ENCODE results near the gene PLEKHO2. TPM values are rescaled to one million over a fixed set of nuclear protein-coding genes. Genes with fewer than 3 reads are reported as not detected.

The PLEKHO2 gene
- total and polyA plus RNA-seq, 2 of the 8 experiments (the other 6 are each of a cell fraction or from before 2014, with no cell fraction given) = 16.9 to 20.1 TPM

GRCh38 chr15:64847876-64848716, 6.4 kb downstream of the PLEKHO2 start:
- peaks cover 11 to 31% of the 10 kb centered on the region in 2 experiments for H4K20me1 ChIP-seq (replicated peaks in 1 of 2; ENCODE audit: control insufficient read depth in 1 of 2, insufficient read depth in 2 of 2, low read length in 2 of 2)
- CTCF ChIA-PET (ENCODE audit: partially characterized antibody) = interaction anchor here (0.6 to 1.6 kb wide), 2 partner anchors 56 to 57 kb away, joined by 4 read pairs; no protein-coding TSS in a partner anchor
- TF ChIP-seq JUND (IDR thresholded peaks at IDR 0.05; ENCODE audit: low read length) (no peak), ZNF274 (IDR thresholded peaks at IDR 0.05; ENCODE audit: borderline replicate concordance, extremely low read depth, low read length) (no peak), EZH2 (IDR thresholded peaks at IDR 0.05; ENCODE audit: low read depth, low read length, severe bottlenecking) (no peak), RNF2 (IDR thresholded peaks at IDR 0.05; ENCODE audit: borderline replicate concordance, low read depth, low read length, missing control alignments, poor library complexity, severe bottlenecking) (no peak), SP1 (IDR thresholded peaks at IDR 0.05; ENCODE audit: low read depth, low read length) (no peak), BACH1 (IDR thresholded peaks at IDR 0.05; ENCODE audit: low read length) (no peak), RFX5 (IDR thresholded peaks at IDR 0.05; ENCODE audit: borderline replicate concordance, low read depth, low read length) (no peak), KDM1A (IDR thresholded peaks at IDR 0.05; ENCODE audit: borderline replicate concordance, low read length) (no peak), SIRT6 (IDR thresholded peaks at IDR 0.05; ENCODE audit: low read length) (no peak), CBX5 (IDR thresholded peaks at IDR 0.05; ENCODE audit: low read depth, low read length) (no peak), TAF7 (optimal IDR thresholded peaks at IDR 0.05; ENCODE audit: borderline replicate concordance, low read depth, low read length) (no peak), NRF1 (IDR thresholded peaks at IDR 0.05; ENCODE audit: low read depth, low read length) (no peak)

More at GRCh38 chr15:64847876-64848716, 6.4 kb downstream of the PLEKHO2 start:
- H2BK15ac ChIP-seq (ENCODE audit: low read length) = no peak overlapping the region
- H3K79me2 ChIP-seq (ENCODE audit: control insufficient read depth in 1 of 2, insufficient read depth in 2 of 2, low read length in 2 of 2) = peaks cover 4 to 69% of the 10 kb centered on the region in 2 experiments
- no peak overlapping the region for H3K23ac ChIP-seq (ENCODE audit: insufficient read length)
- peaks cover 18 to 33% (median 26%) of the 10 kb centered on the region in 4 experiments for H3K4me1 ChIP-seq (replicated peaks in 1 of 4; ENCODE audit: control insufficient read depth in 3 of 4, insufficient read depth in 4 of 4, low read length in 3 of 4)
- H2BK5ac ChIP-seq (ENCODE audit: low read depth, low read length) = no peak overlapping the region
- H3K9me3 ChIP-seq (ENCODE audit: insufficient read depth in 2 of 2, low read depth in 1 of 2, low read length in 1 of 2) = no peaks in the 10 kb centered on the region
- no peak overlapping the region for H3K56ac ChIP-seq (replicated peaks; ENCODE audit: insufficient read length, low read depth, low read length)
- H2BK120ac ChIP-seq (replicated peaks; ENCODE audit: low read depth, low read length) = no peak overlapping the region
- H3K23me2 ChIP-seq (ENCODE audit: low read depth, low read length) = no peaks in the 10 kb centered on the region
- no peaks in the 10 kb centered on the region for H3K27me3 ChIP-seq (replicated peaks in 1 of 4; ENCODE audit: control insufficient read depth in 3 of 4, extremely low read depth in 1 of 4, insufficient read depth in 3 of 4, low read length in 3 of 4)
- no peak overlapping the region; the same call in 1 of the 2 replicates for H4K8ac ChIP-seq (ENCODE audit: extremely low read depth, insufficient read depth, low read length)
- H3K9ac ChIP-seq (replicated peaks in 1 of 4; ENCODE audit: extremely low read depth in 1 of 4, low read depth in 3 of 4, low read length in 3 of 4) = no peak overlapping the region
- H3K4me2 ChIP-seq (ENCODE audit: insufficient read depth in 1 of 2, low read depth in 2 of 2, low read length in 2 of 2) = no peak overlapping the region
- DNase-seq (ENCODE audit: low read depth in 1 of 2, low spot score in 2 of 2) = no peak
- H4K5ac ChIP-seq (ENCODE audit: insufficient read length, low read depth, low read length) = no peak overlapping the region
- H3K4ac ChIP-seq (replicated peaks; ENCODE audit: insufficient read length, low read depth, low read length) = no peak overlapping the region
- no peak overlapping the region for H2BK20ac ChIP-seq (ENCODE audit: low read length)
- H3K27ac ChIP-seq (ENCODE audit: low read depth, low read length) = peak overlapping the region; percentile 19; the same call in 1 of the 2 replicates
- POLR2A ChIA-PET (ENCODE audit: partially characterized antibody) = interaction anchor here (0.6 to 3.3 kb wide), 11 partner anchors 10 to 147 kb away, joined by 3 to 8 read pairs (median 3); no protein-coding TSS in a partner anchor
- no peak for FAIRE-seq
- WGBS, 2 experiments (ENCODE audit: extremely low coverage in 1 of 2, insufficient coverage in 1 of 2, insufficient read length in 1 of 2, insufficient replicate concordance in 2 of 2, low coverage in 1 of 2, low lambda C conversion rate in 2 of 2, missing lambda C conversion rate in 1 of 2) = 88% methylated on average over 8 of the region's 8 CpGs; no CpG with 5 or more reads in 1 of the 2 experiments
- H3K36me3 ChIP-seq (ENCODE audit: control insufficient read depth in 2 of 4, insufficient read depth in 4 of 4, low read length in 3 of 4) = peaks cover 2 to 15% (median 8%) of the 10 kb centered on the region in 4 experiments; a peak in 5 of 8 replicates
- H2AFZ ChIP-seq (ENCODE audit: low read length) = no peak overlapping the region
- no peak overlapping the region for H2BK12ac ChIP-seq (ENCODE audit: low read depth, low read length)
- H4K91ac ChIP-seq (replicated peaks; ENCODE audit: insufficient read length, low read length) = no peak overlapping the region
- peaks cover 20% of the 10 kb centered on the region for H3K79me1 ChIP-seq (ENCODE audit: low read depth, low read length)
- H3K18ac ChIP-seq (ENCODE audit: extremely low read depth, low read length) = no peak overlapping the region
- no peak overlapping the region for H2AK5ac ChIP-seq (ENCODE audit: low read depth, low read length)
- H3K14ac ChIP-seq (ENCODE audit: insufficient read length) = no peak overlapping the region
- H3K4me3 ChIP-seq (ENCODE audit: extremely low read depth in 1 of 4, insufficient read depth in 2 of 4, low read depth in 3 of 4, low read length in 4 of 4) = no peak overlapping the region

Measured in H1 (cell line).